ENCODE data around the gene PRL. TPM values are rescaled to one million over a fixed set of nuclear protein-coding genes. Genes with fewer than 3 reads are reported as not detected.

The PRL gene
- polyA plus RNA-seq, 1 donor from 2014 or later, result not detected

DNA sequence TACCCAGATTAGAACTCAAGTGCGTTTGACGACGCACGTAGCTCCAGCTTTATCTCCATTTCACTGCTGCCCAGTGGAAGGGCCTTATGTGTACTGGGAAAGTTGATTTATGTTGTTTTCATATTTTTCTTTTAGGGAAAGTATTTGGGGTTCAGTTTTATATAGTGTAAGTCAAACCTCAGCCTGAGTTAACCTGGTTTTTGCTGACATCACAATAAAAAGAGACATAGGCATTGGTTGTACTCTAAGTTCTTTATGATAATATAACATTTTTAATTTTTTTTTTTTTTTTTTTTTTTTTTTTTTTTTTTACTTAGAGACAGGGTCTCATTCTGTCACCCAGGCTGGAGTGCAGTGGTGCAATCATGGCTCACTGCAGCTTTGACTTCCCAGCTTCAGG lies 34.1 kb upstream of the PRL start:
- H3K9ac ChIP-seq (ENCODE audit: low read length), result no peak overlapping the region
- H3K36me3 ChIP-seq (ENCODE audit: insufficient read depth, low read length), result no peaks in the 10 kb centered on the region
- no peaks in the 10 kb centered on the region for H3K9me2 ChIP-seq (ENCODE audit: insufficient read depth, low read length)
- H3K27ac ChIP-seq (ENCODE audit: low read length), result no peak overlapping the region
- no peak overlapping the region for H3K4me2 ChIP-seq (ENCODE audit: low read length)
- H4K20me1 ChIP-seq (ENCODE audit: insufficient read depth), result no peaks in the 10 kb centered on the region
- no peak overlapping the region for H3K4me3 ChIP-seq (ENCODE audit: low read length)
- no peaks in the 10 kb centered on the region for H3K27me3 ChIP-seq (ENCODE audit: insufficient read depth, low read depth, low read length)
- H3F3A ChIP-seq (ENCODE audit: insufficient read depth, low read length, poor library complexity, severe bottlenecking), result no peaks in the 10 kb centered on the region
- no peak for TF ChIP-seq TAF1 (IDR thresholded peaks at IDR 0.05; ENCODE audit: low read depth)
- TF ChIP-seq, protein P1, sequence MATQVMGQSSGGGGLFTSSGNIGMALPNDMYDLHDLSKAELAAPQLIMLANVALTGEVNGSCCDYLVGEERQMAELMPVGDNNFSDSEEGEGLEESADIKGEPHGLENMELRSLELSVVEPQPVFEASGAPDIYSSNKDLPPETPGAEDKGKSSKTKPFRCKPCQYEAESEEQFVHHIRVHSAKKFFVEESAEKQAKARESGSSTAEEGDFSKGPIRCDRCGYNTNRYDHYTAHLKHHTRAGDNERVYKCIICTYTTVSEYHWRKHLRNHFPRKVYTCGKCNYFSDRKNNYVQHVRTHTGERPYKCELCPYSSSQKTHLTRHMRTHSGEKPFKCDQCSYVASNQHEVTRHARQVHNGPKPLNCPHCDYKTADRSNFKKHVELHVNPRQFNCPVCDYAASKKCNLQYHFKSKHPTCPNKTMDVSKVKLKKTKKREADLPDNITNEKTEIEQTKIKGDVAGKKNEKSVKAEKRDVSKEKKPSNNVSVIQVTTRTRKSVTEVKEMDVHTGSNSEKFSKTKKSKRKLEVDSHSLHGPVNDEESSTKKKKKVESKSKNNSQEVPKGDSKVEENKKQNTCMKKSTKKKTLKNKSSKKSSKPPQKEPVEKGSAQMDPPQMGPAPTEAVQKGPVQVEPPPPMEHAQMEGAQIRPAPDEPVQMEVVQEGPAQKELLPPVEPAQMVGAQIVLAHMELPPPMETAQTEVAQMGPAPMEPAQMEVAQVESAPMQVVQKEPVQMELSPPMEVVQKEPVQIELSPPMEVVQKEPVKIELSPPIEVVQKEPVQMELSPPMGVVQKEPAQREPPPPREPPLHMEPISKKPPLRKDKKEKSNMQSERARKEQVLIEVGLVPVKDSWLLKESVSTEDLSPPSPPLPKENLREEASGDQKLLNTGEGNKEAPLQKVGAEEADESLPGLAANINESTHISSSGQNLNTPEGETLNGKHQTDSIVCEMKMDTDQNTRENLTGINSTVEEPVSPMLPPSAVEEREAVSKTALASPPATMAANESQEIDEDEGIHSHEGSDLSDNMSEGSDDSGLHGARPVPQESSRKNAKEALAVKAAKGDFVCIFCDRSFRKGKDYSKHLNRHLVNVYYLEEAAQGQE (IDR thresholded peaks at IDR 0.05; ENCODE audit: borderline replicate concordance), result no peak
- TF ChIP-seq, protein P2, sequence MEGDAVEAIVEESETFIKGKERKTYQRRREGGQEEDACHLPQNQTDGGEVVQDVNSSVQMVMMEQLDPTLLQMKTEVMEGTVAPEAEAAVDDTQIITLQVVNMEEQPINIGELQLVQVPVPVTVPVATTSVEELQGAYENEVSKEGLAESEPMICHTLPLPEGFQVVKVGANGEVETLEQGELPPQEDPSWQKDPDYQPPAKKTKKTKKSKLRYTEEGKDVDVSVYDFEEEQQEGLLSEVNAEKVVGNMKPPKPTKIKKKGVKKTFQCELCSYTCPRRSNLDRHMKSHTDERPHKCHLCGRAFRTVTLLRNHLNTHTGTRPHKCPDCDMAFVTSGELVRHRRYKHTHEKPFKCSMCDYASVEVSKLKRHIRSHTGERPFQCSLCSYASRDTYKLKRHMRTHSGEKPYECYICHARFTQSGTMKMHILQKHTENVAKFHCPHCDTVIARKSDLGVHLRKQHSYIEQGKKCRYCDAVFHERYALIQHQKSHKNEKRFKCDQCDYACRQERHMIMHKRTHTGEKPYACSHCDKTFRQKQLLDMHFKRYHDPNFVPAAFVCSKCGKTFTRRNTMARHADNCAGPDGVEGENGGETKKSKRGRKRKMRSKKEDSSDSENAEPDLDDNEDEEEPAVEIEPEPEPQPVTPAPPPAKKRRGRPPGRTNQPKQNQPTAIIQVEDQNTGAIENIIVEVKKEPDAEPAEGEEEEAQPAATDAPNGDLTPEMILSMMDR (IDR thresholded peaks at IDR 0.05; ENCODE audit: poor library complexity, severe bottlenecking), result no peak
- no peak for TF ChIP-seq EZH2 (IDR thresholded peaks at IDR 0.05; ENCODE audit: borderline replicate concordance, insufficient read depth, low read length, poor library complexity, severe bottlenecking)
- no peak for TF ChIP-seq POLR2AphosphoS5 (IDR thresholded peaks at IDR 0.05)
- no peaks in the 10 kb centered on the region for H3K9me3 ChIP-seq (ENCODE audit: low read length)
- H2AFZ ChIP-seq (ENCODE audit: low read depth, low read length), result no peak overlapping the region
- no peaks in the 10 kb centered on the region for H3K79me2 ChIP-seq (replicated peaks; ENCODE audit: insufficient read depth, low read length)

DNA sequence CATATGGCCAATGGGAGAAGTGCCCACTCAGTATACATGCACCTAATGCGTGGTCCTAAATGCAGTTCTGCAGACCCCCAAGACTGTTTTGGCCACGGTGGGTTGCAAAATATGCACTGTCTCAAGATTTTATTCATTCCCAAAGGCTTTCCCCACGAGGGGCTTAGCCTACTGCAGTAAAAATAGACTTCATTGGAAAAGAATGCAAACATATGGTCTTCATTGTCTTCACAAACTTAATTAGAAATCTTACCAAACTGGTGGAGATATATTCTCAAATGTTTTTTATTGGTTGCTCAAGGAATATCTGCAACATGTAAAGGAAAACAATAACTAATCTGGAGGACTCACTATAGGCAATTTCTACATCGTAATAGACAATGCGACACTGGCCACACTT lies 31.6 kb upstream of the PRL start:
- Histone ChIP-seq H3K79me2 (replicated peaks; ENCODE audit: insufficient read depth, low read length) (no peaks in the 10 kb centered on the region), H3K27ac (ENCODE audit: low read length) (no peak overlapping the region), H3K9me2 (ENCODE audit: insufficient read depth, low read length) (no peaks in the 10 kb centered on the region), H2AFZ (ENCODE audit: low read depth, low read length) (no peak overlapping the region), H4K20me1 (ENCODE audit: insufficient read depth) (no peaks in the 10 kb centered on the region), H3K36me3 (ENCODE audit: insufficient read depth, low read length) (no peaks in the 10 kb centered on the region), H3K27me3 (ENCODE audit: insufficient read depth, low read depth, low read length) (no peaks in the 10 kb centered on the region), H3K9ac (ENCODE audit: low read length) (no peak overlapping the region), H3K9me3 (ENCODE audit: low read length) (no peaks in the 10 kb centered on the region), H3K4me3 (ENCODE audit: low read length) (no peak overlapping the region), H3F3A (ENCODE audit: insufficient read depth, low read length, poor library complexity, severe bottlenecking) (no peaks in the 10 kb centered on the region), H3K4me2 (ENCODE audit: low read length) (no peak overlapping the region)
- TF ChIP-seq POLR2AphosphoS5 (IDR thresholded peaks at IDR 0.05), result no peak
- TF ChIP-seq MXI1 (conservative IDR thresholded peaks at IDR 0.05; ENCODE audit: poor library complexity, severe bottlenecking), result no peak
- TF ChIP-seq, protein P1 (IDR thresholded peaks at IDR 0.05; ENCODE audit: borderline replicate concordance), result no peak
- no peak for TF ChIP-seq TAF1 (IDR thresholded peaks at IDR 0.05; ENCODE audit: low read depth)
- TF ChIP-seq SMC3 (conservative IDR thresholded peaks at IDR 0.05; ENCODE audit: poor library complexity), result no peak
- no peak for TF ChIP-seq EZH2 (IDR thresholded peaks at IDR 0.05; ENCODE audit: borderline replicate concordance, insufficient read depth, low read length, poor library complexity, severe bottlenecking)
- no peak for TF ChIP-seq RAD21 (conservative IDR thresholded peaks at IDR 0.05)
- TF ChIP-seq EP300 (conservative IDR thresholded peaks at IDR 0.05; ENCODE audit: poor library complexity, severe bottlenecking), result no peak
- TF ChIP-seq, protein P2 (IDR thresholded peaks at IDR 0.05; ENCODE audit: poor library complexity, severe bottlenecking), result no peak

All from neural cell (in vitro differentiated cells).